Measurements from ENCODE around the gene UROC1.

DNA sequence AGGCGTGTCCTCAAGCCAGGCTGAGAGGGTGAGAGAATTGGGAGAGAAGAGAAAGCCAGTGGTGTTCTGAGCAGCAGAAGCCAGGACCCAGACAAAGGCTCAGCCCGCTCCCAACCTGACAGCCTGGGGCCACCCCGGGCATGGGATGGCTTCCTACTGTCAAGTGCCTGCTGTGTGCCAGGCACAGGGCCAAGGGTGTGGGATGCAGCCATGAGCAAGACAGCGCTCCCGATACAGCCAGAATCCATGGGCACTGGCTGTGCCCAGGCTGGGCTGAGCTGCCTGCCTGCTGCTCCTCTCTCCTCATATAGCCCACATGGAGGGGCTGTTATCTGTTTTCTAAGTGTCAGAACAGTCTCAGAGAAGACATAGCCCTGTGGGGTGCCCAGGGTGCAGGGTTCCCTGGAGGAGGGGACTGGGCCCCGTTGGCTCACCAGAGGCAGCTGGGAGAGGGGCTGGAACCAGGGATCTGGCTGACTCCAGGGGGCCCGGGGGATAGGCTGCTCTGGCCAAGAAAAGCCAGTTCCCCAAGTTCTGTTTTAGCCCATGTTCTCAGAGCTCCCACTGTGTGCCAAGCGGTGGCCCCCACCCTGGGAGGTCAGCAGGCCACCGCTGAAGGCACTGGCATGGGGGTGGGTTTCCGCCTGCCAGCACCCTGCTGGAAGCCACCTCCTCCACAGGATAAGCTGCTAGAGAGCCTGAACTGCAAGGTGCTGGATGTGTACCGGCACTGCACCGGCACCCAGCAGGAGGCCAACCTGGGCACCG, 83.9 kb downstream of the UROC1 start:
- TF ChIP-seq SUZ12 (IDR thresholded peaks at IDR 0.05) (no peak), FOXM1 (IDR thresholded peaks at IDR 0.05; ENCODE audit: borderline replicate concordance) (no peak), ELF4 (IDR thresholded peaks at IDR 0.05) (no peak), L3MBTL2 (conservative IDR thresholded peaks at IDR 0.05) (no peak), ARNT (IDR thresholded peaks at IDR 0.05) (no peak), NFRKB (IDR thresholded peaks at IDR 0.05) (no peak), ZNF384 (IDR thresholded peaks at IDR 0.05) (no peak), FOXA1 (IDR thresholded peaks at IDR 0.05) (no peak), BHLHE40 (IDR thresholded peaks at IDR 0.05; ENCODE audit: borderline replicate concordance) (no peak), LEF1 (IDR thresholded peaks at IDR 0.05; ENCODE audit: borderline replicate concordance) (no peak), HDGF (IDR thresholded peaks at IDR 0.05; ENCODE audit: borderline replicate concordance) (no peak), SP1 (IDR thresholded peaks at IDR 0.05) (no peak)
